IMR-90 (cell line): ENCODE measurements around the gene XPR1. TPM values are rescaled to one million over a fixed set of nuclear protein-coding genes. Genes with fewer than 3 reads are reported as not detected.

Experiments
- ATAC-seq: fragments of 200-7000 bp; cut with Tn5 transposase; 2 replicates; pipeline ENCODE4 v1.9.1; 2020; ENCODE audit warnings: low read depth, mild to moderate bottlenecking, moderate library complexity
- BruUV-seq: library from RNA; stranded (reverse); fragments of 400-500 nt; replicated peaks from 2 replicates; lab custom pipeline; 2021; lab: Mats Ljungman, UMichigan
- CTCF ChIA-PET: fragments of 300-600 bp; formaldehyde crosslinking; extraction: SDS; loops from one replicate; lab custom pipeline; 2021; ENCODE audit warnings: antibody characterized with exemption; lab: Yijun Ruan, JAX
- POLR2A ChIA-PET: fragments of 300-600 bp; sonication (Branson Sonifier 250); formaldehyde crosslinking; loops from one replicate; lab custom pipeline; 2022; ENCODE audit warnings: antibody characterized with exemption; ENCODE audit not compliant: unreplicated experiment; lab: Charles Lee
- DNase-seq: peaks from one replicate; pipeline ENCODE4 v3.0.0; 2013
- H2AFZ ChIP-seq: replicated peaks from 2 replicates; pipeline ENCODE3; 2013; ENCODE audit warnings: low read length, mild to moderate bottlenecking; ENCODE audit not compliant: poor library complexity
- H2AK5ac ChIP-seq: 2 replicates; pipeline ENCODE4 v1.6.1; 2013; ENCODE audit warnings: low read depth, low read length, inconsistent platforms
- H2AK9ac ChIP-seq: replicated peaks from 2 replicates; pipeline ENCODE3; 2013; ENCODE audit warnings: mild to moderate bottlenecking, low read depth, low read length, moderate library complexity; ENCODE audit not compliant: poor library complexity
- H2BK120ac ChIP-seq: 2 replicates; pipeline ENCODE4 v1.6.1; 2013; ENCODE audit warnings: low read depth, low read length, inconsistent platforms
- H2BK15ac ChIP-seq: 3 replicates; pipeline ENCODE4 v1.6.1; 2013; ENCODE audit warnings: low read depth, low read length, inconsistent platforms
- H2BK20ac ChIP-seq: 2 replicates; pipeline ENCODE4 v1.6.1; 2013; ENCODE audit warnings: low read depth, mild to moderate bottlenecking, inconsistent platforms, low read length, moderate library complexity
- H2BK5ac ChIP-seq: 2 replicates; pipeline ENCODE4 v1.6.1; 2013; ENCODE audit warnings: mild to moderate bottlenecking, low read depth, low read length, inconsistent platforms; ENCODE audit not compliant: poor library complexity, severe bottlenecking
- H3K14ac ChIP-seq: replicated peaks from 2 replicates; pipeline ENCODE4 v1.6.1; 2013; ENCODE audit warnings: low read depth, low read length, inconsistent platforms
- H3K18ac ChIP-seq: 2 replicates; pipeline ENCODE4 v1.6.1; 2013; ENCODE audit warnings: low read depth, low read length, control low read depth
- H3K23ac ChIP-seq: 2 replicates; pipeline ENCODE4 v1.6.1; 2013; ENCODE audit warnings: low read depth, low read length, inconsistent platforms
- H3K27ac ChIP-seq: 2 replicates; pipeline ENCODE4 v1.5.1; 2013; ENCODE audit warnings: mild to moderate bottlenecking, control low read depth, low read length; ENCODE audit not compliant: insufficient read depth
- H3K27me3 ChIP-seq: 2 replicates; pipeline ENCODE4 v1.6.1; 2013; ENCODE audit warnings: low read length; ENCODE audit not compliant: control insufficient read depth, insufficient read depth
- H3K36me3 ChIP-seq: 2 replicates; pipeline ENCODE4 v1.6.1; 2013; ENCODE audit warnings: low read length, mixed read lengths; ENCODE audit not compliant: control insufficient read depth, insufficient read depth
- H3K4ac ChIP-seq: 2 replicates; pipeline ENCODE4 v1.6.1; 2013; ENCODE audit warnings: low read depth, low read length, inconsistent platforms
- H3K4me1 ChIP-seq: 2 replicates; pipeline ENCODE4 v1.6.1; 2013; ENCODE audit warnings: low read length, mixed read lengths; ENCODE audit not compliant: control insufficient read depth, insufficient read depth
- H3K4me2 ChIP-seq: 2 replicates; pipeline ENCODE4 v1.6.1; 2013; ENCODE audit warnings: low read depth, mild to moderate bottlenecking, control low read depth, low read length, moderate library complexity
- H3K4me3 ChIP-seq: 2 replicates; pipeline ENCODE4 v1.5.1; 2013; ENCODE audit warnings: low read depth, mild to moderate bottlenecking, control low read depth, low read length, moderate library complexity; ENCODE audit not compliant: insufficient read depth
- H3K56ac ChIP-seq: 2 replicates; pipeline ENCODE4 v1.6.1; 2013; ENCODE audit warnings: low read length, inconsistent platforms; ENCODE audit not compliant: insufficient read depth; ENCODE audit errors: extremely low read depth
- H3K79me1 ChIP-seq, 2 experiments: 2 replicates each; pipeline ENCODE4 v1.6.1; 2013; ENCODE audit warnings: low read length in 2 of 2, inconsistent platforms in 1 of 2, low read depth in 1 of 2
- H3K9ac ChIP-seq: 2 replicates; pipeline ENCODE4 v1.6.1; 2013; ENCODE audit warnings: low read depth, low read length, control low read depth
- H3K9me1 ChIP-seq: 2 replicates; pipeline ENCODE4 v1.6.1; 2013; ENCODE audit warnings: low read length, inconsistent platforms; ENCODE audit not compliant: insufficient read depth
- H3K9me3 ChIP-seq: 2 replicates; pipeline ENCODE4 v1.6.1; 2013; ENCODE audit warnings: low read length; ENCODE audit not compliant: control insufficient read depth, insufficient read depth
- H4K20me1 ChIP-seq: 2 replicates; pipeline ENCODE4 v1.6.1; 2013; ENCODE audit warnings: low read length, inconsistent platforms; ENCODE audit not compliant: insufficient read depth
- H4K5ac ChIP-seq: 2 replicates; pipeline ENCODE4 v1.6.1; 2013; ENCODE audit warnings: mild to moderate bottlenecking, low read depth, low read length, control low read depth
- H4K8ac ChIP-seq, 2 experiments: 2 replicates each; pipeline ENCODE4 v1.6.1; 2013; ENCODE audit warnings: low read depth in 2 of 2, low read length in 2 of 2, control low read depth in 1 of 2, inconsistent platforms in 1 of 2
- H4K91ac ChIP-seq: 2 replicates; pipeline ENCODE4 v1.6.1; 2013; ENCODE audit warnings: low read depth, low read length, inconsistent platforms; ENCODE audit not compliant: insufficient read depth
- BHLHE40 ChIP-seq: fragments of 150-350 bp; IDR thresholded peaks from 2 replicates; pipeline ENCODE4 v1.6.1; 2016; ENCODE audit warnings: mild to moderate bottlenecking, low read depth, low read length
- CHD1 ChIP-seq: IDR thresholded peaks from 2 replicates; pipeline ENCODE4 v1.6.1; 2012; ENCODE audit warnings: low read depth, low read length, improper control_type of control experiment
- CTCF ChIP-seq: conservative IDR thresholded peaks from 2 replicates; pipeline ENCODE4 v1.5.1; 2012; ENCODE audit warnings: mild to moderate bottlenecking, low read depth, low read length, improper control_type of control experiment
- SMC3 ChIP-seq: fragments of 150-350 bp; IDR thresholded peaks from 2 replicates; pipeline ENCODE4 v1.6.1; 2016; ENCODE audit warnings: low read depth, mild to moderate bottlenecking, antibody characterized with exemption, low read length, moderate library complexity
- whole genome bisulfite sequencing, 2 experiments: methylation state at CpG; one replicate each; pipeline versions ENCODE4 v1.1.5 to v1.1.7; 2013; ENCODE audit warnings: missing lambda C conversion rate in 2 of 2; ENCODE audit not compliant: insufficient read length in 1 of 2; ENCODE audit errors: extremely low coverage in 2 of 2; 5-methylcytosine and 5-hydroxymethylcytosine counted together
- dilution Hi-C: fragments of 300-500 bp; cut with HindIII; formaldehyde crosslinking; loops from one replicate; pipeline ENCODE4 v1.14.3; 2018; ENCODE audit warnings: low sequenced_read_pairs; ENCODE audit not compliant: unreplicated experiment
- in situ Hi-C: fragments of 300-500 bp; cut with MboI; formaldehyde crosslinking; loops from 3 replicates; pipeline ENCODE4 v1.14.3; 2019; ENCODE audit warnings: low sequenced_read_pairs, inconsistent platforms, mixed read lengths
- intact Hi-C: fragments of 100-400 bp; cut with micrococcal nuclease; formaldehyde crosslinking; loops from 2 replicates; pipeline ENCODE4 v1.10.0; 2022
- polyA plus RNA-seq, 3 experiments: library from polyadenylated mRNA; depleted of rRNA; stranded (reverse); fragments of >200 nt; gene quantifications; 2 replicates each; pipeline ENCODE4 v1.2.3, GENCODE V29; 2012; ENCODE audit warnings: low replicate concordance in 1 of 3
- total RNA-seq: library from RNA; depleted of rRNA; stranded (reverse); fragments of >200 nt; gene quantifications from 2 replicates; pipeline ENCODE4 v1.2.3, GENCODE V29; 2012

XPR1 gene
- total and polyA plus RNA-seq, 2 of the 4 experiments (the other 2 are of a cell fraction) = 11.8 to 25.1 TPM

GRCh38 chr1:180734366-180734765 is 102.5 kb downstream of the XPR1 start:
- Histone ChIP-seq H4K91ac (no peak overlapping the region), H2AK5ac (no peak overlapping the region), H2AFZ (no peak overlapping the region), H3K56ac (no peak overlapping the region), H3K4me2 (no peak overlapping the region), H3K4ac (no peak overlapping the region), H3K14ac (no peak overlapping the region), H3K27ac (no peak overlapping the region), H3K23ac (no peak overlapping the region), H4K8ac (no peak overlapping the region), H2BK15ac (no peak overlapping the region), H2BK120ac (no peak overlapping the region), H3K9me1 (no peaks in the 10 kb centered on the region), H2AK9ac (no peak overlapping the region), H3K79me1 (peaks cover 15 to 19% of the 10 kb centered on the region in 2 experiments; a peak in 3 of 4 replicates), H4K20me1 (peaks cover 4% of the 10 kb centered on the region; the same call in 1 of the 2 replicates), H3K36me3 (no peaks in the 10 kb centered on the region), H3K4me3 (no peak overlapping the region), H3K27me3 (no peaks in the 10 kb centered on the region), H3K4me1 (no peaks in the 10 kb centered on the region), H2BK5ac (no peak overlapping the region), H4K5ac (no peak overlapping the region), H3K18ac (no peak overlapping the region), H3K9ac (no peak overlapping the region), H3K9me3 (peaks cover 15% of the 10 kb centered on the region), H2BK20ac (no peak overlapping the region)
- ChIA-PET POLR2A (no interaction called here), CTCF (no interaction called here)
- intact Hi-C loops = no loop called here
- BruUV-seq = no TSS peak
- in situ Hi-C loops = no loop called here
- TF ChIP-seq CTCF = no peak
- TF ChIP-seq BHLHE40 = no peak
- TF ChIP-seq SMC3 = no peak
- no peak for TF ChIP-seq CHD1
- 90% methylated on average over 2 of the region's 2 CpGs; no CpG with 5 or more reads in 1 of the 2 experiments for WGBS, 2 experiments
- DNase-seq = no peak
- dilution Hi-C loops = no loop called here
- ATAC-seq = no peak
